Osteocyte (in vitro differentiated cells): ENCODE results near the gene NID2. TPM values are rescaled to one million over a fixed set of nuclear protein-coding genes. Genes with fewer than 3 reads are reported as not detected.

ENCODE experiments used
- DNase-seq: peaks from one replicate; pipeline ENCODE4 v3.0.0; 2021; ENCODE audit warnings: mixed read lengths; ENCODE audit not compliant: unreplicated experiment; ENCODE audit errors: extremely low spot score
- H3K27ac Mint-ChIP-seq: one replicate; pipeline ENCODE4 v1.8.0; 2021; ENCODE audit warnings: mild to moderate bottlenecking, mixed read lengths; ENCODE audit not compliant: unreplicated experiment
- H3K27me3 Mint-ChIP-seq: one replicate; pipeline ENCODE4 v1.8.0; 2021; ENCODE audit warnings: mixed read lengths; ENCODE audit not compliant: unreplicated experiment
- H3K36me3 Mint-ChIP-seq: one replicate; pipeline ENCODE4 v1.8.0; 2021; ENCODE audit warnings: mixed read lengths; ENCODE audit not compliant: unreplicated experiment
- H3K4me1 Mint-ChIP-seq: one replicate; pipeline ENCODE4 v1.8.0; 2021; ENCODE audit warnings: mixed read lengths; ENCODE audit not compliant: unreplicated experiment
- H3K4me3 Mint-ChIP-seq: one replicate; pipeline ENCODE4 v1.8.0; 2021; ENCODE audit warnings: mild to moderate bottlenecking, moderate library complexity, mixed read lengths; ENCODE audit not compliant: unreplicated experiment
- H3K9me3 Mint-ChIP-seq: one replicate; pipeline ENCODE4 v1.8.0; 2021; ENCODE audit warnings: mixed read lengths; ENCODE audit not compliant: unreplicated experiment
- CTCF ChIP-seq: fragments of 200-600 bp; sonication (generic); IDR thresholded peaks from 2 replicates; pipeline ENCODE4 v1.5.0; 2021; ENCODE audit warnings: antibody characterized with exemption, mild to moderate bottlenecking, moderate library complexity
- total RNA-seq: library from RNA; stranded (reverse); gene quantifications from 2 replicates; pipeline ENCODE4 v1.2.1, GENCODE V29; 2021

NID2 gene
- total RNA-seq, 1 donor from 2014 or later = 58.5 TPM

- peaks cover 55% of the 10 kb centered on the region for H3K4me1 Mint-ChIP-seq
- H3K27me3 Mint-ChIP-seq = no peaks in the 10 kb centered on the region
- H3K4me3 Mint-ChIP-seq = no peak overlapping the region
- no peaks in the 10 kb centered on the region for H3K9me3 Mint-ChIP-seq
- no peak for DNase-seq
- peaks cover 10% of the 10 kb centered on the region for H3K36me3 Mint-ChIP-seq
- TF ChIP-seq CTCF = no peak
- no peak overlapping the region for H3K27ac Mint-ChIP-seq
These were observed 42.0 kb downstream of the NID2 start for GRCh38 chr14:52026901-52027300.

GRCh38 chr14:52026017-52026660 lies 42.7 kb downstream of the NID2 start:
- Mint-ChIP-seq H3K4me1 (peaks cover 52% of the 10 kb centered on the region), H3K27me3 (no peaks in the 10 kb centered on the region), H3K27ac (peak overlapping the region; percentile 78), H3K36me3 (peaks cover 10% of the 10 kb centered on the region), H3K9me3 (no peaks in the 10 kb centered on the region), H3K4me3 (no peak overlapping the region)
- no peak for TF ChIP-seq CTCF
- DNase-seq = no peak

GRCh38 chr14:52025310-52025709 lies 43.5 kb downstream of the NID2 start:
- Mint-ChIP-seq H3K9me3 (no peaks in the 10 kb centered on the region), H3K27me3 (no peaks in the 10 kb centered on the region), H3K27ac (peak overlapping the region; percentile 78), H3K36me3 (peaks cover 10% of the 10 kb centered on the region), H3K4me3 (no peak overlapping the region), H3K4me1 (peaks cover 59% of the 10 kb centered on the region)
- no peak for TF ChIP-seq CTCF
- no peak for DNase-seq

DNA sequence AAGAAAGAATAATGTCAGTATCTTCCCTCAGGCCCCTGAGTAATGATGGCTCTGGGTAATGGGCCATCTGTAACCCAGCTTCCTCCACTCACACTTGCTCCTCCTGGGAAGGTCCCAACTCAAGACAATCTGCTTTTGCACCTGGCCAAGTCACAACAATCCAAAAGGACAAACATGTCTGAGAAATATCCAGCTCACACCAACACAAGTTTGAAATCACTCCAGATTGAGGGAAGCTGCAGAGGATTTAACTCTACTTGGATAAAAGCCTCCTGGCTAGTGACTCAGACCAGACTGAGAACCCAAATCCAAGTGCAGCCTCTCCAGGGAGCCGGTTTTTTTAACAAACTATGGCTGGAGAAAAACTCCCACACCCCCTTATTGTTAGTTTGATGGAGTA lies 45.3 kb downstream of the NID2 start:
- TF ChIP-seq CTCF = no peak
- Mint-ChIP-seq H3K9me3 (no peaks in the 10 kb centered on the region), H3K4me1 (peaks cover 59% of the 10 kb centered on the region), H3K27me3 (no peaks in the 10 kb centered on the region), H3K4me3 (no peak overlapping the region), H3K36me3 (peaks cover 16% of the 10 kb centered on the region), H3K27ac (peak overlapping the region; percentile 78)
- DNase-seq = no peak

DNA sequence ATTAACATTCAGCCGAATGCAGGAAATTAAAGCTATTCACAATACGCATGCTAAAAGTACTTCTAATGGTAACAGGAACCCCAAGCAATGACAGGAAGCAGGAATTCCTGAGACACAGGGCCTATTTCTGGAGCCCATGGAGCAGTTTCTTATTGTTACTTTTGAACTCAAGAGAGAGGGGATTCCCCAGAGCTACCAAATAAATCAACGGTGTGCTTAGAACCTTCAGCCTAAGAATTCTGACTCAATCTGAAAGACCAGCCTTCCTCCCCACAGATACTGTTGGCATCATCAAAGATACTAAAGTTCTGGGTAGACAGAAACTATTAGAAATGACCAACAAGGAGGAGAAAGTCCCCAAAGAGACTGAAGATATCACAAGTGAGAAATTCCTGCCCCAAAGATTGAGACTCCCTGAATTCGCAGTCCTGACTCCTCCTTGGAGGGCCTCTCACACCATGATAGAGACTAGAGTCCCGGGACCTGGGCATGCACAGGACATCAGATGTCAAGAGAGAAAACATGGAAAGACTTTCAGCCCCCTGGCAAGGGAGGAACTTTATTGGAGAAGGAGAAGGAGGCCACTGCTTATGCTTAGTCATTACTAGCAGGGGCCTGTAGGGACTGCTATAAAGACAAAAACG lies 46.8 kb downstream of the NID2 start:
- H3K4me3 Mint-ChIP-seq = no peak overlapping the region

More for the DNA sequence above, 46.8 kb downstream of the NID2 start:
- no peak for TF ChIP-seq CTCF
- Mint-ChIP-seq H3K27ac (no peak overlapping the region), H3K9me3 (no peaks in the 10 kb centered on the region), H3K4me1 (peaks cover 66% of the 10 kb centered on the region), H3K27me3 (no peaks in the 10 kb centered on the region), H3K36me3 (peaks cover 19% of the 10 kb centered on the region)
- DNase-seq = no peak
